Fibroblast of lung (primary cell): Measurements from ENCODE around the gene STK32C.

Source experiments
- CTCF ChIP-seq, 2 donors: IDR thresholded peaks in 1 of 2; conservative IDR thresholded peaks in 1 of 2; 1 replicate in 1 of 2; 2 replicates in 1 of 2; pipeline ENCODE4 v1.5.1; 2011 to 2012; ENCODE audit warnings: low read length in 2 of 2, control low read depth in 1 of 2, inconsistent platforms in 1 of 2, low read depth in 1 of 2, mild to moderate bottlenecking in 1 of 2
- EZH2 ChIP-seq: IDR thresholded peaks from 2 replicates; pipeline ENCODE4 v1.5.1; 2012; ENCODE audit warnings: low read length, control low read depth, mild to moderate bottlenecking; ENCODE audit errors: missing control alignments

GRCh38 chr10:132274581-132274980 lies 33.2 kb downstream of the STK32C start:
- TF ChIP-seq EZH2 = no peak
- TF ChIP-seq CTCF (conservative IDR thresholded peaks at IDR 0.05 in 1 of 2, IDR thresholded peaks at IDR 0.05 in 1 of 2; ENCODE audit: low read depth in 1 of 2, low read length in 2 of 2) = no peak
